HepG2 (cell line): ENCODE data around the gene SECTM1. TPM values are rescaled to one million over a fixed set of nuclear protein-coding genes. Genes with fewer than 3 reads are reported as not detected.

Experiments used
- ATAC-seq: fragments of 200-7000 bp; cut with Tn5 transposase; 3 replicates; pipeline ENCODE4 v1.9.1; 2020; ENCODE audit warnings: mild to moderate bottlenecking, moderate library complexity
- BruUV-seq: library from RNA; stranded (reverse); fragments of 400-500 nt; replicated peaks from 2 replicates; lab custom pipeline; 2021; lab: Mats Ljungman, UMichigan
- CTCF ChIA-PET: fragments of 300-600 bp; formaldehyde crosslinking; extraction: SDS; loops from one replicate; lab custom pipeline; 2021; ENCODE audit warnings: low total read pairs, inconsistent platforms, low intra/inter-chr PET ratio; lab: Yijun Ruan, JAX
- POLR2A ChIA-PET: fragments of 350-600 bp; sonication (Branson Sonifier 250); formaldehyde crosslinking; loops from one replicate; lab custom pipeline; 2020; ENCODE audit warnings: antibody characterized with exemption, inconsistent platforms; lab: Yijun Ruan, JAX
- DNase-seq: peaks from one replicate; pipeline ENCODE4 v3.0.0-alpha.2; 2015; ENCODE audit warnings: low spot score
- FAIRE-seq: peaks from 3 replicates; lab custom pipeline; 2011; peaks lifted over from hg19 to GRCh38; lab: Jason Lieb, UNC
- H2AFZ ChIP-seq: one replicate; pipeline ENCODE4 v1.6.1; 2011; ENCODE audit warnings: low read length, inconsistent platforms
- H3K27ac ChIP-seq: fragments of 300-600 bp; 3 replicates; pipeline ENCODE4 v1.8.0; 2011; ENCODE audit warnings: mixed run types, mild to moderate bottlenecking, mixed read lengths, low read length, inconsistent platforms; ENCODE audit not compliant: insufficient read depth; ENCODE audit errors: extremely low read length
- H3K27me3 ChIP-seq, 2 experiments: fragments of 200-600 bp in 1 of 2; 2 replicates in 1 of 2; 3 replicates in 1 of 2; pipeline versions ENCODE4 v1.6.0 to v1.8.0; 2011; ENCODE audit warnings: low read length in 2 of 2, mild to moderate bottlenecking in 2 of 2, moderate library complexity in 2 of 2, inconsistent platforms in 1 of 2; ENCODE audit not compliant: insufficient read depth in 2 of 2, control insufficient read depth in 1 of 2
- H3K36me3 ChIP-seq, 2 experiments: fragments of 200-600 bp in 1 of 2; replicated peaks in 1 of 2; 2 replicates in 1 of 2; 3 replicates in 1 of 2; pipeline versions ENCODE4 v1.5.1 to v1.8.0; 2011; ENCODE audit warnings: low read length in 2 of 2, inconsistent platforms in 1 of 2; ENCODE audit not compliant: insufficient read depth in 2 of 2, control insufficient read depth in 1 of 2
- H3K4me1 ChIP-seq: 2 replicates; pipeline ENCODE4 v1.5.1; 2012; ENCODE audit warnings: low read length, inconsistent platforms; ENCODE audit not compliant: insufficient read depth
- H3K4me2 ChIP-seq: 2 replicates; pipeline ENCODE4 v1.6.0; 2011; ENCODE audit warnings: low read depth, low read length, inconsistent platforms
- H3K4me3 ChIP-seq, 3 experiments: fragments of 200-600 bp in 1 of 3; sonication (generic), shearing (Covaris generic) in 1 of 3; replicated peaks in 1 of 3; 2 replicates each; pipeline ENCODE4 v1.5.1; 2011 to 2016; ENCODE audit warnings: low read length in 3 of 3, inconsistent platforms in 2 of 3, low read depth in 2 of 3, mild to moderate bottlenecking in 2 of 3, control low read depth in 1 of 3, mixed read lengths in 1 of 3; ENCODE audit not compliant: insufficient read depth in 1 of 3
- H3K79me2 ChIP-seq: one replicate; pipeline ENCODE4 v1.6.1; 2011; ENCODE audit warnings: low read length, inconsistent platforms; ENCODE audit not compliant: insufficient read depth
- H3K9ac ChIP-seq: 2 replicates; pipeline ENCODE4 v1.6.0; 2011; ENCODE audit warnings: mild to moderate bottlenecking, low read depth, low read length, inconsistent platforms; ENCODE audit not compliant: insufficient read depth
- H3K9me3 ChIP-seq: 2 replicates; pipeline ENCODE4 v1.5.1; 2012; ENCODE audit warnings: mild to moderate bottlenecking, low read length
- H4K20me1 ChIP-seq: 2 replicates; pipeline ENCODE4 v1.6.0; 2011; ENCODE audit warnings: inconsistent platforms, mild to moderate bottlenecking, low read length, moderate library complexity; ENCODE audit not compliant: insufficient read depth
- HNRNPK ChIP-seq: fragments of 200-400 bp; formaldehyde crosslinking; IDR thresholded peaks from 2 replicates; pipeline ENCODE4 v1.6.1; 2018; ENCODE audit warnings: low read length, low read depth, moderate library complexity, mild to moderate bottlenecking; ENCODE audit not compliant: poor library complexity, severe bottlenecking
- HOXA9 ChIP-seq: sonication (generic); formaldehyde crosslinking; IDR thresholded peaks from 2 replicates; pipeline ENCODE4 v1.8.1; 2022; ENCODE audit warnings: missing genetic modification reagents, mild to moderate bottlenecking, moderate library complexity, borderline replicate concordance
- KDM1A ChIP-seq: IDR thresholded peaks from 2 replicates; pipeline ENCODE4 v1.6.1; 2016; ENCODE audit warnings: missing compliant biosample characterization
- KLF11 ChIP-seq: IDR thresholded peaks from 2 replicates; pipeline ENCODE4 v1.6.1; 2016; ENCODE audit warnings: missing compliant biosample characterization
- NFE2L2 ChIP-seq: fragments of 150-350 bp; IDR thresholded peaks from 2 replicates; pipeline ENCODE4 v1.6.1; 2014; ENCODE audit warnings: low read length
- PITX1 ChIP-seq: sonication (generic); formaldehyde crosslinking; IDR thresholded peaks from 2 replicates; pipeline ENCODE4 v1.5.1; 2020; ENCODE audit warnings: mild to moderate bottlenecking, missing genetic modification reagents
- TOE1 ChIP-seq: sonication (generic); formaldehyde crosslinking; IDR thresholded peaks from 2 replicates; pipeline ENCODE4 v1.4.0; 2020; ENCODE audit warnings: mild to moderate bottlenecking, missing genetic modification reagents
- ZNF225 ChIP-seq: sonication (generic); formaldehyde crosslinking; IDR thresholded peaks from 2 replicates; pipeline ENCODE4 v1.4.0; 2020; ENCODE audit warnings: mild to moderate bottlenecking, missing genetic modification reagents
- ZNF275 ChIP-seq: sonication (generic); formaldehyde crosslinking; IDR thresholded peaks from 2 replicates; pipeline ENCODE4 v1.8.0; 2022; ENCODE audit warnings: missing genetic modification reagents, mild to moderate bottlenecking, inconsistent platforms, borderline replicate concordance
- ZNF326 ChIP-seq: sonication (generic); formaldehyde crosslinking; IDR thresholded peaks from 2 replicates; pipeline ENCODE4 v1.4.0; 2020; ENCODE audit warnings: missing genetic modification reagents, borderline replicate concordance
- ZNF432 ChIP-seq: sonication (generic); formaldehyde crosslinking; IDR thresholded peaks from 2 replicates; pipeline ENCODE4 v1.5.0; 2020; ENCODE audit warnings: missing genetic modification reagents, mild to moderate bottlenecking, borderline replicate concordance
- ZNF549 ChIP-seq: sonication (generic); formaldehyde crosslinking; IDR thresholded peaks from 2 replicates; pipeline ENCODE4 v1.5.0; 2020; ENCODE audit warnings: missing genetic modification reagents
- ZNF768 ChIP-seq: sonication (generic); formaldehyde crosslinking; IDR thresholded peaks from 2 replicates; pipeline ENCODE4 v1.4.0; 2020; ENCODE audit warnings: missing genetic modification reagents
- ZNF772 ChIP-seq: sonication (generic); formaldehyde crosslinking; IDR thresholded peaks from 2 replicates; pipeline ENCODE4 v1.5.0; 2020; ENCODE audit warnings: mild to moderate bottlenecking, missing genetic modification reagents
- ZNF790 ChIP-seq: sonication (generic); formaldehyde crosslinking; IDR thresholded peaks from 2 replicates; pipeline ENCODE4 v1.8.0; 2022; ENCODE audit warnings: missing genetic modification reagents, mild to moderate bottlenecking, borderline replicate concordance
- ZNF839 ChIP-seq: sonication (generic); formaldehyde crosslinking; IDR thresholded peaks from 2 replicates; pipeline ENCODE4 v1.4.0; 2020; ENCODE audit warnings: missing genetic modification reagents, mild to moderate bottlenecking, borderline replicate concordance
- WGBS: methylation state at CpG from one replicate; pipeline ENCODE4 v1.1.6; 2017; ENCODE audit warnings: low lambda C conversion rate; 5-methylcytosine and 5-hydroxymethylcytosine counted together
- in situ Hi-C: cut with HindIII; loops from 2 replicates; pipeline ENCODE4 v1.10.0; 2017; ENCODE audit warnings: low pct_unique_long_range_greater_than_20kb; ENCODE audit not compliant: extremely low pct_ligation_motif_present
- intact Hi-C: fragments of 100-400 bp; cut with micrococcal nuclease; formaldehyde crosslinking; loops from one replicate; pipeline ENCODE4 v1.10.0; 2022; ENCODE audit not compliant: unreplicated experiment
- polyA plus RNA-seq, 8 experiments: library from polyadenylated mRNA; depleted of rRNA in 3 of 8; stranded (reverse) in 7 of 8; unstranded in 1 of 8; fragments of >200 nt; fragmentation: Illumina TruSeq in 4 of 8; extraction: Trizol in 4 of 8; gene quantifications; 2 replicates each; pipeline versions ENCODE4 v1.2.1 to v1.2.3, GENCODE V29; 2011 to 2016; ENCODE audit warnings: low read depth in 4 of 8, missing spikeins in 1 of 8, mixed read lengths in 1 of 8; ENCODE audit not compliant: insufficient read depth in 1 of 8
- total RNA-seq, 5 experiments: library from RNA; depleted of rRNA; stranded (reverse); fragments of >200 nt; fragmentation: Illumina TruSeq; extraction: Trizol; gene quantifications; 2 replicates each; pipeline ENCODE4 v1.2.3, GENCODE V29; 2016; ENCODE audit warnings: low read depth in 1 of 5
- TF ChIP-seq, protein P1 (sequence below): fragments of 450-650 bp; IDR thresholded peaks from 2 replicates; pipeline ENCODE4 v1.6.1; 2017
- TF ChIP-seq, protein P2 (sequence below): IDR thresholded peaks from 2 replicates; pipeline ENCODE4 v1.6.1; 2016; ENCODE audit warnings: missing compliant biosample characterization, missing genetic modification reagents, borderline replicate concordance

Gene SECTM1
- total and polyA plus RNA-seq, 2 of the 13 experiments (the other 11 are each of a cell fraction or from before 2014, with no cell fraction given) = 3.5 to 5.3 TPM

DNA sequence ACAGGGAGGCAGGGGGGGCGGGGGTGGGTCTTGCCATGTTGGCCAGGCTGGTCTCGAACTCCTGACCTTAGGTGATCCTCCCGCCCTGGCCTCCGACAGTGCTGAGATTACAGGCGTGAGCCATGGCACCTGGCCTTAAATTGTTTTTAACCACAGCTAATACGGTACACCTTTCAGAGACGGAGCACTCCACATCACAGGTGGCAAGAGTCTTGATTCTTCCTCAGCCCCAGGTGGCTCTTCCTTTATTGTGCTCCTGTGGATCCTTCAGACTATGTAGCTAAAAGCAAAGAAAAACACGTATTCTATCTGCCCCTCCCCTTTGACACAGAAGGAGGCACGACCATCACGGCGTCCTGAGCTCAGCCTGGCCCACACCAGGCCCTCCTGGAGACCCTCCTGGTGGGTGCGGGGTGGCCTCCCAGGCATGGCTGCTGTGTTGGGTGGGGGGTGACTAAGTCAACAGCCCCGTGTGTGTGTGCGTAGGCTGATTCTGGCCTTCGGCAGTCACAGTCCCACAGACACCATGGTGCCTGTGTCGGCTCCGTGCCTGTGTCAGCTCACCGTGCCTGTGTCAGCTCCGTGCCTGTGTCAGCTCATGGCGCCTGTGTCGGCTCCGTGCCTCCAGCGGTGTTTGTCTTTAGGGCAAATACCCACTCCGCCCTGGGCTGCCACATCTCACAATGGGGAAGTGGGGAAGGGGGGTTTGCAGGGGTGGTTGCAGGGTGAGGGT lies 10.8 kb upstream of the SECTM1 start:
- Histone ChIP-seq H3K27me3 (no peaks in the 10 kb centered on the region), H3K4me2 (peak overlapping the region; percentile 75), H3K9ac (peak overlapping the region; percentile 66), H4K20me1 (no peaks in the 10 kb centered on the region), H3K27ac (peak overlapping the region; percentile 83), H3K4me3 (peak overlapping the region; percentile 13 to 59 (median 52); a peak in 4 of 6 replicates), H3K36me3 (no peaks in the 10 kb centered on the region), H3K9me3 (no peaks in the 10 kb centered on the region), H3K79me2 (peaks cover 17% of the 10 kb centered on the region), H3K4me1 (peaks cover 77% of the 10 kb centered on the region), H2AFZ (no peak overlapping the region)
- no peak; the same call in 2 of the 3 replicates for ATAC-seq
- in situ Hi-C loops (no loop called here), intact Hi-C loops (no loop called here)
- WGBS = 79% methylated on average over 23 of the region's 24 CpGs
- no peak for DNase-seq
- no TSS peak for BruUV-seq
- ChIA-PET CTCF (no interaction called here), POLR2A (interaction anchor here (0.7 to 12.3 kb wide), 12 partner anchors 8 to 175 kb away, joined by 3 to 227 read pairs (median 10); partner anchors contain the start of genes CD7 and SECTM1)
- no peak for FAIRE-seq
- TF ChIP-seq, protein P1, sequence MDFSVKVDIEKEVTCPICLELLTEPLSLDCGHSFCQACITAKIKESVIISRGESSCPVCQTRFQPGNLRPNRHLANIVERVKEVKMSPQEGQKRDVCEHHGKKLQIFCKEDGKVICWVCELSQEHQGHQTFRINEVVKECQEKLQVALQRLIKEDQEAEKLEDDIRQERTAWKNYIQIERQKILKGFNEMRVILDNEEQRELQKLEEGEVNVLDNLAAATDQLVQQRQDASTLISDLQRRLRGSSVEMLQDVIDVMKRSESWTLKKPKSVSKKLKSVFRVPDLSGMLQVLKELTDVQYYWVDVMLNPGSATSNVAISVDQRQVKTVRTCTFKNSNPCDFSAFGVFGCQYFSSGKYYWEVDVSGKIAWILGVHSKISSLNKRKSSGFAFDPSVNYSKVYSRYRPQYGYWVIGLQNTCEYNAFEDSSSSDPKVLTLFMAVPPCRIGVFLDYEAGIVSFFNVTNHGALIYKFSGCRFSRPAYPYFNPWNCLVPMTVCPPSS = no peak
- TF ChIP-seq KDM1A (no peak), TOE1 (CRISPR knock-in tag) (no peak), ZNF326 (CRISPR knock-in tag) (no peak), ZNF275 (no peak), HNRNPK (no peak), KLF11 (CRISPR knock-in tag) (no peak), ZNF768 (CRISPR knock-in tag) (peak; percentile 59; the same call in 1 of the 2 replicates), HOXA9 (CRISPR knock-in tag) (no peak), ZNF839 (CRISPR knock-in tag) (peak; percentile 68; the same call in 1 of the 2 replicates), ZNF225 (no peak; the same call in 1 of the 2 replicates), PITX1 (no peak), ZNF432 (CRISPR knock-in tag) (no peak), NFE2L2 (no peak), ZNF790 (CRISPR knock-in tag) (no peak), ZNF549 (CRISPR knock-in tag) (no peak), ZNF772 (no peak)
- TF ChIP-seq, protein P2, sequence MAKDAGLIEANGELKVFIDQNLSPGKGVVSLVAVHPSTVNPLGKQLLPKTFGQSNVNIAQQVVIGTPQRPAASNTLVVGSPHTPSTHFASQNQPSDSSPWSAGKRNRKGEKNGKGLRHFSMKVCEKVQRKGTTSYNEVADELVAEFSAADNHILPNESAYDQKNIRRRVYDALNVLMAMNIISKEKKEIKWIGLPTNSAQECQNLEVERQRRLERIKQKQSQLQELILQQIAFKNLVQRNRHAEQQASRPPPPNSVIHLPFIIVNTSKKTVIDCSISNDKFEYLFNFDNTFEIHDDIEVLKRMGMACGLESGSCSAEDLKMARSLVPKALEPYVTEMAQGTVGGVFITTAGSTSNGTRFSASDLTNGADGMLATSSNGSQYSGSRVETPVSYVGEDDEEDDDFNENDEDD (CRISPR knock-in tag) = no peak
